Activated T-cell treated with anti-CD3 and anti-CD28 coated beads for 4 hours (primary cell): Measurements from ENCODE around the gene PKNOX2.

ENCODE experiments used
- DNase-seq: peaks from one replicate; pipeline ENCODE4 v3.0.0-alpha.2; 2020

The PKNOX2 gene

GRCh38 chr11:125292100-125292499 is 127.5 kb downstream of the PKNOX2 start:
- no peak for DNase-seq

DNA sequence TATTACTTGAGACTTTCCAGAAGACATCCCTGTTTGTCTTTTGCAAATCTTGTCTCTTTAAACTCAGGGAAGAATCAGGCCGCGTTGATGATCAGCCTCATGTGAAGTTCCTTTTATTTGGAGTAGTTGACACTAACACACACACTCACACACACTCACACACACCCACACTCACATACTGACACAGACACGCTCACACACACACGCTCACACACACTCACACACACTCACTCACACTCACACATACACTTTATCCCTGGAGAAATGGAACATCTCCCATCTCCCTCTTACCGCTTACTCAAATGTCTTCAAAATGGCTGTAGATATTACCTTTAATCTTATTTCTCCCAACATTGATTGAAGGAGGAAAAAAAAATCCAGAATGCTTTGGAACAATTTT is 129.0 kb downstream of the PKNOX2 start:
- DNase-seq = no peak

DNA sequence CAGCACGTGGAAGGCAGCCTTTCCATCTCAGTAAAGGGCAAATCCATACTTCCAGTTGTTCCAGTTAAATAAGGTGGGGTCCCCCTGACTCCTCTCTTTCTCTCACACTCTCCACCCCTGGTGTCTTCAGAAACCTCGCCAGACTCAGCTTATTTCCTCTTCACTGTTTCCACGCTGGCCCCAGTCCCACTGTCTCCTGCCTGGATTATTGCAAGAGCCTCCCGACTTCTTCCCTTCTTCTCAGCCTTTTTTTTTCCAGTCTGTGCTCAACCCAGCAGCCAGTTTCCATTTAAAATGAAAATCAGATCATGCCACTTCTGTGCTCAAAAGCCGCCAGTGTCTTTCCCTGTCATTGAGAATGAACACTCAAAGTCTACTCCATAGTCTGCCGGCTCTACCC is 131.4 kb downstream of the PKNOX2 start:
- no peak for DNase-seq

DNA sequence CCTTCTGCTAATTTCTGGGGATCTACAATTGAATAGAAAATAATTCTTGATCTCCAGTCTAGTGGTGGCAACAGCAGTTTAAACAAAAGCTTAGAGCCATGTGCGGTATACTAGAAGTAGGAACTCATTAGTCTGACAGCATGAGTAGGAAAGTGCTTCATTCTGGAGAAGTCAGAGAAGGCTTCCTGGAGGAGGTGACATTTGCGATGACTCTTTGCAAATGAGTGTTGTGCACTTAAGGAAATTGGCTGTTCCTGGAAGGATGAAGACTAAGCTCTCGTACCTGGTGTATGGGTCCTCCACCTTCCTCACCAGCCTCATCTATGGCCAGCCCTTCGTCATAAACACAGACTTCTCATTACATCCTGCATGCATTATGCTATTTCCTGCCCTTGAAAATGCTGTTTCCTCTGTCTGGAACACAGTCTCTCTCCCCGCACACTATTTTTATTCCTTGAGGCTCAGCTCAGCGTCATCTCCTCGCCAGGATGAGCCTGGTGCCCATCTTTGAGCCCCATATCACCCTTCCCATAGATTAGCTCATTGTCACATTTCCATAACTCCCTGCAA is 132.9 kb downstream of the PKNOX2 start:
- DNase-seq = no peak

DNA sequence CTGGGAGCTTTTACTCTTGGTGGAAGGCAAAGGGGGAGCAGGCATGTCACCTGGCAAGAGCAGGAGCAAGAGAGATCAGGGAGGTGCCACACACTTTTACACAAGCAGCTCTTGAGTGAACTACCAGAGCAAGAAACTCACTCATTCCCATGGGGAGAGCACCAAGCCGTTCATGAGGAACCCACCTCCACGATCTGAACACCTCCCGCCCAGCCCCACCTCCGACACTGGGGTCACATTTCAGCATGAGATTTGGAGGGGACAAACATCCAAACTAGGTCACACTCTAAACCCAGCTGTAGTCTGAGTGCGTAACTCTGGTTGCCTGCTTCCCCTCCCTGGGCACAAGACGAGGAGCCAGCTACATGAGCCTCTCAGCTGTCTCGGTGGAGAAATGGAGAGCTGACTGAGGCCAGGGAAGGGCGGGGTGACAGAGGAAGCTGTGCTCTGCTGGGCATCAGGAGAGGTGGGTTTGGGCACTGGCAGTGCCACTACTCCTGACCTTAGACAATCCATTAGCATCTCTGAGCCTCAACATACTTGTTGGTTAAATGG is 134.6 kb downstream of the PKNOX2 start:
- DNase-seq = no peak

GRCh38 chr11:125299821-125300220 is 135.3 kb downstream of the PKNOX2 start:
- DNase-seq = no peak

- no peak for DNase-seq
These were observed 136.3 kb downstream of the PKNOX2 start for GRCh38 chr11:125300791-125301218.

DNA sequence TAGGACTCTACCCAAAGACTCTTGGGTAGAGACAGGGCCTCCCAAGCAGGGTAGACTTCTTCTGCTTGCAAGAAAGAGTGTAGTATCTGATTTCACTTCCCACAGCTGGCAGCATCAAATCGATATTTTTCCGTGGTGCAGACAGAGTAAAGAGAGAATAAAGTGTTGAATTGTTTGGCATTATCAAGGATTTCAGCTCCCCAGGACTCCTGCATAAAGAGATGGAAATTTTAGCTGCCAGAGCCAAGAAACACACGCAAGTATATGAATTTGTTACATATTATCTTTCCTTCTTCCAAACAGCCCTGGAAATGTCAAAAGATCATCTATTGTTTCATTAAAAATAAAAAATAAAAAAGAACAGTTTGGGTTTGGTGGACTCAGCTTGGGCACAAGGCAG is 136.8 kb downstream of the PKNOX2 start:
- DNase-seq = no peak

GRCh38 chr11:125303186-125303585 is 138.6 kb downstream of the PKNOX2 start:
- no peak for DNase-seq

- no peak for DNase-seq
These were observed 139.1 kb downstream of the PKNOX2 start for GRCh38 chr11:125303694-125304093.

DNA sequence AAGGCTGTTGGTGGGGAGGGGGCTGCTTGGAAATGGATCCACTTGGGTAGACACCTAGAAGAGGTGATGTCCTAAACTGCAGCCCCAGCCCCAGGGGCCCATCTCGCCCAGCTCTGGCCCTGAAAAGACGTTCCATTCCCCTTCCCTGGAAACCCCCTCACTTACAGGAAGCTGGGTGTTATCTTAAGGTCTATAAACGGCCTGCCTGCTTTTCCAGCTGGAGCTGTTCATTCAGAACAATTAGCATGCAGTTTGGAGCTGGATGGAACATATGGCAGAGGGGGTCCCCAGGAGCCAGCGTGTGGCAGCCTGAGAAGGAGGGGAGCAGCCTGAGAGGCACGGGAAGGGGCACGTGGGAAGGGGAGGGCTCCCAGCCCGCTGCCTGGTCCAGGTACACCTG is 139.6 kb downstream of the PKNOX2 start:
- DNase-seq = no peak

- no peak for DNase-seq
These were observed 140.3 kb downstream of the PKNOX2 start for GRCh38 chr11:125304876-125305275.

- DNase-seq = no peak
These were observed 140.8 kb downstream of the PKNOX2 start for GRCh38 chr11:125305345-125305744.

DNA sequence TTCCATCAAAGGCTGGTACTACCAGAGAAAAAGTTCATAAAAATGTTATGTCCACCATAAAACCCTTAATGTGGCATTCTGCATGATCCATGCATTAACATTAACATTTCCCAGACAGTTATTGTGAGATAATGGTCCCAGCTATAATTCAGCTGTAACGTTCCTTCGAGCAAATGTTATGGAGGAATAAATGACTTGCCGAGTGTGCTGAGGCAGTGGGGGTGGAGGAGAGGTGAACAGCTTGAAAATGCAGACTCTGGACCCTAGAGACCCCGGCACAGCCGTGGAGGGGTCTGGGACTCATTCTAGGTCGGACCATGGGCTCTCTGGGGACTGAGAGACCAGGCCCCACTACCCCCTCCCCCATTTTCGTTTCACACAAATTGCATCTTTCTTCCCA is 141.9 kb downstream of the PKNOX2 start:
- no peak for DNase-seq

DNA sequence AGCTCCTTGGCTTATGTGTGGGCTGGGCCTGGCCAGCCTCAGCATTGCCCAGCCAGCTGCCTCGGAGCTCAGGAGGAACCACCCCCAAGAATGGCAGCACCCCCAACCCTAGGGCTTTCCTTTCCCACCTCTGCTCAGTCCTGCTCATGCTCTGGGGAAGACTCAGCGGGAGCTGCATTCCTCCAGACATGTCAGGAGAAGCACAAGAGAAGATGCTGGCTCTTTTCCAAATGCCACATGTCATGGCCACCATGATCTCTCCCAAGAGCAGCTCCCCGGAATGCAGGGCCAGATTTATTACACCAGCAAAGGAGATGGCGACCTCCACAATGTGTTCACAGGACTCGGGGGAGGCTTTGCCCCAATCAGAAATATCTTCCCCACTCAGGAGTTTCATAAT is 143.7 kb downstream of the PKNOX2 start:
- no peak for DNase-seq

DNA sequence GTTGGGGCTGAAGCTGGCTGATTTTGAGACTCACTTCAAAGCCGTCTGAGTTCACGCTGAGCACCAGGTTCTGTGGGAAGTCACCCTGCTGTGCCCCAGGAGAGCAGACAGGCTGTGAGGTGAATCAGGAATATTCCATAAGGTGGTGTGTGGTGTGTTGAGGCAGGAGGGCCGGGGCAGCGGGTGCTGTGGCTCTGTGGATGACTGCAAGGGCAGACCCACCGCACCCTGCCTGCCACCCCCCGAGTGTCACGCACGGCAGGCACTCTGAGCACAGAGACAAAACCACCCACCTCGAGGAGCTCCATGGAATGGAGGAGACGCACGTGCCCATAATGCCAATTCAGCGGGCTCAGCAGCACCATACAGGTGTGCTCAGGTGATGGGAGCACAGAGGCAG is 147.8 kb downstream of the PKNOX2 start:
- no peak for DNase-seq

DNA sequence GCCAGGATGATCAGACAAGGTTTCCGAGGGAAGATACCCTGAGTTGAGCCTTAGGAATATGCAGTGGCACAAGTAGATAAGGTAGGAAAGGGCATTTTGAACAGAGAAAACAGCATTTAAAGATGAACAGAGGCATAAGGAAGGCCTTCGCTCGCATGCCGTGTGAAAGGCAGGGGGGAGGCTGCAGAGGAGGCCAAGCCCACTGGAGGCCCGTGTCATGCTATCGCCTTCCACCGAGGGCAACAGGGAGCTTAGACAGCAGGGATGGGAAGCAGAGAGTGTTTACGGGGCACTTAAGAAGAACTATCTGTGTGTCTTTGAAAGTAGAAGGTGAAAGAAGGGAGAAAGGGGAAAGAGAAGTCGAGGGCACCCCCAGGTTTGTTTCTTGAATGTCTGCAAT is 148.3 kb downstream of the PKNOX2 start:
- no peak for DNase-seq

GRCh38 chr11:125313271-125314219 is 149.0 kb downstream of the PKNOX2 start:
- DNase-seq = no peak

DNA sequence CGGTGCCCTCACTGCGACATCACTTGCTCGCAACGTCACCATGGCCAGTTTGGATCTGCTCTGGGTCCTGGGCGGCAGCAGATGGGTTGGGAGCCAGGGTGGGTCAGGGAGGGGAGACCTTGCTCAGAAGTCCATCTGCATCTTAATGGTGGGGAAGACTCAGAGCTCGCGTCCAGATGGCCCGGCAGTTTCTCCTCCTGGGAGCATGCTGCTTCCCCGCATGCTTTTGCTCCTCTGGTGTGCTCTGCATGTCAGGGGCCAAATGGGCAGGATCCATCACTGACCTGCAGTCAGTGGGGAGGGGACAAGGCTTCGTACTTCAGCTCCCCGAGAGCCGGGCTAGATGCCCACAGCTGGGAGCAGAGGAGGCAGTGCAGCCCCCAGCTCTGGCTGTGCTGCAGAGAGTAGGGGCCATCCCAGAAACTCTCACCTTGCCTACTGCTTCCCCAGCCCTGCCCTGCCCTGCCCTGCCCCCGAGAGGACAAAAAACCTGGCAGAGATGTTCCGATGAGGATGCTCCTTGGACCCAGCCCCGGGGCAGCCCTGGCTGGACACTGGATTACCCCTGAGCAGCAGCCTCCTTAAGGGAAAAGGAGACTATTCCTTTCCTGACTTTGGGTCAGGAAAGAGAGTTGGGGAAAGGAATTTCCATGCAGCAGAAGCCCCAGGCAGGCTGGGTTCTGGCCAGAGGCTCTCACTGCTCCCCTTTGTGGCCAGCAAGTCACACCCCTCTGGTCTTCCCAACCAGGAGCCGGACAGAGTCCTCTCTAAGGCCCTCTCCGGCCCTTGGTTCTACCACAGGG is 149.9 kb downstream of the PKNOX2 start:
- no peak for DNase-seq

DNA sequence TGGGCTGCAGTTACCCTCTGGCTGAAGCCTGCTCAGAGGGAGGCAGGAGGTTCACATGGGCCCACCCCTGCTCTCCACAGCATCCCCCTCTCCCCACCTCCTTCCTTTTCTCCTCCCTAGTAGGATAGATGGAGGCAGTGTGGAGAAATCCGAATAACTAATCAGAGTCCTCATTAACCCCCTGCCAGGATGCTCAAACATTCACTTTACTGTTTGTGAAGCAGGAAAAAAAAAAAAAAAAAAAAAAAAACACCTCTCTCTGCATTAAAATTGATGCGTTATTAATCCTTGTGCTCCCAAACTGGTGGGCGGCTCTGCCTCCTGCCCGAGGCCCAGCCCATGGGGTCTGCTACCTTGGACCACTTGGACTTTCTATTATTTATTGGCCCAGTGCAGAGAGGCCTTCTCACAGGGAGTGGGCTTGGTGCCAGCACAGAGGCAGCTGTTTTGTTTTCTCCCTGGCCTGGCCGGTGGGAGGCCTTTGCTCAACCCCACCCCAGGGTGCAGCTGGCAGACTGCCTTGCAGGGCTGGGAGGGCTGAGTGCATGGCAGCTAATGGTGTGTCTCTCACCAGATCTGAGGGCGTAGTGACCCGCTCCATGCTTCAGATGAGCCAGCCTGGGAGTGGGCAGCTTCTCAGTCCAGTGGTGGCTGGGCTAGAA is 150.7 kb downstream of the PKNOX2 start:
- no peak for DNase-seq

GRCh38 chr11:125317416-125317815 is 152.9 kb downstream of the PKNOX2 start:
- no peak for DNase-seq

DNA sequence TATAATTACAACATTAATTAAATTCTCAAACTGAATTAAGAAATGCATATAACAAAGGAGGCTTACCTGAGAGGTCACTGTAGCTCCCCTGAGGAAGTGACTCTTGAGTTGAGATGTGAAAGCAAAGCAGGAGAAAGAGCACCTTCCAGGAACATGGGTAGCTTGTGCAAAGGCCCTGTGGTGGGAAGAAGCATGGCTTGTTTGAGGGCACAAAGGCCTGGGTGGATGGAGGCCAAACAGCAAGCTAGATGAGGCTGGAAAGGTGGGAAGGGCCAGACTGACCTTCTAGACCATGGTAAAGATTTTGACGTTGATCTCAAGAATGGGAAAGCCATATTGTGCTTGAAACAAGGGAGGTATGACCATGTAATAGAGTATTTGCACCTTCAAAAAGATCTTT is 155.1 kb downstream of the PKNOX2 start:
- no peak for DNase-seq
